ENCODE measurements around the gene ANXA5.
A peak's percentile ranks its signal among the peaks of the same experiment; 100 is the strongest.
"Not testable (repeated sequence)": the region's sequence is repeated elsewhere in the genome, so short reads cannot be mapped to it uniquely, and the experiment has no call there.

Gene ANXA5

GRCh38 chr4:121660175-121660933 is 36.4 kb downstream of the ANXA5 start:
- not testable (repeated sequence) for H3K27ac ChIP-seq (ENCODE audit: extremely low read depth, low read depth, low read length)
- CTCF ChIA-PET: interaction anchor here (0.6 kb wide), 1 partner anchor 589 kb away, joined by 4 read pairs; no protein-coding TSS in a partner anchor

GRCh38 chr4:121658125-121658524 is 38.7 kb downstream of the ANXA5 start:
- no peak overlapping the region for H3K27ac ChIP-seq (ENCODE audit: extremely low read depth, low read depth, low read length)
- TF ChIP-seq SCRT1 (tag by site-specific recombination; IDR thresholded peaks at IDR 0.05; ENCODE audit: borderline replicate concordance): no peak
- no peak for TF ChIP-seq REPIN1 (tag by site-specific recombination; IDR thresholded peaks at IDR 0.05; ENCODE audit: low read depth)
- TF ChIP-seq ZNF518A (tag by site-specific recombination; conservative IDR thresholded peaks at IDR 0.05; ENCODE audit: low read depth): no peak
- TF ChIP-seq MZF1 (tag by site-specific recombination; IDR thresholded peaks at IDR 0.05; ENCODE audit: borderline replicate concordance): no peak
- TF ChIP-seq ZNF292 (tag by site-specific recombination; IDR thresholded peaks at IDR 0.05; ENCODE audit: borderline replicate concordance, low read depth): no peak
- TF ChIP-seq ZNF792 (tag by site-specific recombination; IDR thresholded peaks at IDR 0.05): no peak
- TF ChIP-seq PRDM1 (tag by site-specific recombination; IDR thresholded peaks at IDR 0.05): no peak
- TF ChIP-seq SETDB1 (IDR thresholded peaks at IDR 0.05; ENCODE audit: insufficient read length, low read length): no peak
- TF ChIP-seq ZNF416 (tag by site-specific recombination; IDR thresholded peaks at IDR 0.05): no peak
- no peak for TF ChIP-seq ZNF341 (tag by site-specific recombination; IDR thresholded peaks at IDR 0.05; ENCODE audit: low read depth)
- no peak for TF ChIP-seq ZBTB20 (tag by site-specific recombination; IDR thresholded peaks at IDR 0.05)
- no peak for TF ChIP-seq ZBTB26 (tag by site-specific recombination; optimal IDR thresholded peaks at IDR 0.05)
- no peak for TF ChIP-seq ZNF670 (tag by site-specific recombination; IDR thresholded peaks at IDR 0.05; ENCODE audit: low read depth)
- no peak for TF ChIP-seq HIC1 (tag by site-specific recombination; IDR thresholded peaks at IDR 0.05)
- TF ChIP-seq ZNF707 (tag by site-specific recombination; IDR thresholded peaks at IDR 0.05): no peak
- POLR2A ChIA-PET: no interaction called here
- H3K36me3 ChIP-seq (ENCODE audit: control insufficient read depth in 2 of 2, insufficient read depth in 1 of 2, low read length in 2 of 2): no peaks in the 10 kb centered on the region
- H3K4me3 ChIP-seq (ENCODE audit: low read depth, low read length): no peak overlapping the region
- H3K4me1 ChIP-seq (ENCODE audit: control insufficient read depth, insufficient read depth, low read length): no peaks in the 10 kb centered on the region
- CTCF ChIA-PET: interaction anchor here (0.7 to 1.6 kb wide), 3 partner anchors 79 to 285 kb away, joined by 3 to 4 read pairs (median 3); no protein-coding TSS in a partner anchor
- no peaks in the 10 kb centered on the region for H3K9me3 ChIP-seq (ENCODE audit: control insufficient read depth, insufficient read depth, low read depth, low read length)

More at GRCh38 chr4:121660175-121660933, 36.4 kb downstream of the ANXA5 start:
- H3K4me1 ChIP-seq (ENCODE audit: control insufficient read depth, insufficient read depth, low read length); H3K36me3 ChIP-seq (ENCODE audit: control insufficient read depth in 2 of 2, insufficient read depth in 1 of 2, low read length in 2 of 2); POLR2A ChIA-PET; H3K9me3 ChIP-seq (ENCODE audit: control insufficient read depth, insufficient read depth, low read depth, low read length); H3K4me3 ChIP-seq (ENCODE audit: low read depth, low read length): not testable (repeated sequence)
- TF ChIP-seq ZNF146 (tag by site-specific recombination; IDR thresholded peaks at IDR 0.05): peak; percentile 68; the same call in 1 of the 2 replicates

Measured in HEK293 (cell line).